PC-3 (cell line): ENCODE measurements around the gene CEP83.

ENCODE experiments used
- CTCF ChIP-seq: fragments of 300-600 bp; sonication (generic); conservative IDR thresholded peaks from 2 replicates; pipeline ENCODE4 v1.5.1; 2017; ENCODE audit warnings: antibody characterized with exemption, low read depth, mild to moderate bottlenecking, low read length
- EZH2 ChIP-seq: fragments of 300-600 bp; sonication (generic); IDR thresholded peaks from one replicate; pipeline ENCODE4 v1.6.1; 2017; ENCODE audit warnings: antibody characterized with exemption, mild to moderate bottlenecking, low read length; ENCODE audit not compliant: unreplicated experiment

- TF ChIP-seq CTCF (no peak), EZH2 (no peak)
Observed at GRCh38 chr12:94507455-94507854, 47.8 kb upstream of the CEP83 start.
